ENCODE results near the gene RIN3.

RIN3 gene

DNA sequence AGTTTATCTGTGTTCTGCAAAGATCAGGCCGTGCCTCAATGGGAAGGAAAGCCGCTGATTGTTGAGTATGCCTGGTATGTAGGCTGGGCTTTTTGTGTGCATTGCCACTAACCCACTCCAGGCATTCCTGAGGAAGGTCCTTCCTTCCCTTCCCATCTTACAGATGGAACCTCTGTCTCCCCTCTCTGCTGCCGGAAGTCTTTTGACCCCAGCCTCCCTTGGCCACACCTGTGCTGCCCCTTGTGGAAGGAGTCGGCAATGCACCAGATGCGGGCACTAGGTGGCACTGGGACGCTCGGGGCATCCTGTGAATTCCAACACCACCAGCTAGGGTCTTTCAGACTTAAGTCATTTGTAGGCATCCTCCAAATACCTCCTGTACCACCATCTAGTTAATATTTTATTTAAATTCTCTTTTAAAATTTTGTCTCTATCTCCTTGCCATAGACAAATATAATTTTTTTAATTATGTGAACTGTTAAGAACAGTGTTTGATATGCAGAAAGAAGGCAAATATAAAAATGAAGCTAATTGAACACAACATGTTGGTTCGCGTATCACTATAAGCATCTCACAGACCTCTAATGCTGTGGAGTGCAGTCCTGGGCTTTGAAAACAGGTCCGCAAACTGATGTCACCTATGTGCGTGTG, 99.6 kb downstream of the RIN3 start:
- Histone ChIP-seq H3K9ac (ENCODE audit: low read length) (no peak overlapping the region), H3K4me2 (ENCODE audit: low read depth, low read length) (no peak overlapping the region), H3K4me3 (ENCODE audit: low read length) (no peak overlapping the region), H3K79me2 (ENCODE audit: low read length) (no peaks in the 10 kb centered on the region), H4K20me1 (ENCODE audit: insufficient read depth, low read length) (no peaks in the 10 kb centered on the region), H3F3A (ENCODE audit: insufficient read depth, low read length) (no peaks in the 10 kb centered on the region), H3K27ac (ENCODE audit: low read length) (no peak overlapping the region), H3K4me1 (ENCODE audit: low read length) (no peaks in the 10 kb centered on the region), H3K9me2 (replicated peaks; ENCODE audit: insufficient read depth, low read length) (no peaks in the 10 kb centered on the region), H3K9me3 (replicated peaks; ENCODE audit: insufficient read depth, low read length) (no peaks in the 10 kb centered on the region), H2AFZ (ENCODE audit: low read length) (no peak overlapping the region), H3K27me3 (replicated peaks; ENCODE audit: insufficient read depth, low read length) (no peaks in the 10 kb centered on the region), H3K36me3 (replicated peaks; ENCODE audit: insufficient read depth, low read length) (no peaks in the 10 kb centered on the region)
- TF ChIP-seq EZH2phosphoT487 (IDR thresholded peaks at IDR 0.05; ENCODE audit: low read length) (no peak), EZH2 (optimal IDR thresholded peaks at IDR 0.05; ENCODE audit: low read depth, low read length) (no peak)
- TF ChIP-seq, protein P1, sequence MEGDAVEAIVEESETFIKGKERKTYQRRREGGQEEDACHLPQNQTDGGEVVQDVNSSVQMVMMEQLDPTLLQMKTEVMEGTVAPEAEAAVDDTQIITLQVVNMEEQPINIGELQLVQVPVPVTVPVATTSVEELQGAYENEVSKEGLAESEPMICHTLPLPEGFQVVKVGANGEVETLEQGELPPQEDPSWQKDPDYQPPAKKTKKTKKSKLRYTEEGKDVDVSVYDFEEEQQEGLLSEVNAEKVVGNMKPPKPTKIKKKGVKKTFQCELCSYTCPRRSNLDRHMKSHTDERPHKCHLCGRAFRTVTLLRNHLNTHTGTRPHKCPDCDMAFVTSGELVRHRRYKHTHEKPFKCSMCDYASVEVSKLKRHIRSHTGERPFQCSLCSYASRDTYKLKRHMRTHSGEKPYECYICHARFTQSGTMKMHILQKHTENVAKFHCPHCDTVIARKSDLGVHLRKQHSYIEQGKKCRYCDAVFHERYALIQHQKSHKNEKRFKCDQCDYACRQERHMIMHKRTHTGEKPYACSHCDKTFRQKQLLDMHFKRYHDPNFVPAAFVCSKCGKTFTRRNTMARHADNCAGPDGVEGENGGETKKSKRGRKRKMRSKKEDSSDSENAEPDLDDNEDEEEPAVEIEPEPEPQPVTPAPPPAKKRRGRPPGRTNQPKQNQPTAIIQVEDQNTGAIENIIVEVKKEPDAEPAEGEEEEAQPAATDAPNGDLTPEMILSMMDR (IDR thresholded peaks at IDR 0.05; ENCODE audit: low read length) = peak; percentile 59
- no peak for DNase-seq

DNA sequence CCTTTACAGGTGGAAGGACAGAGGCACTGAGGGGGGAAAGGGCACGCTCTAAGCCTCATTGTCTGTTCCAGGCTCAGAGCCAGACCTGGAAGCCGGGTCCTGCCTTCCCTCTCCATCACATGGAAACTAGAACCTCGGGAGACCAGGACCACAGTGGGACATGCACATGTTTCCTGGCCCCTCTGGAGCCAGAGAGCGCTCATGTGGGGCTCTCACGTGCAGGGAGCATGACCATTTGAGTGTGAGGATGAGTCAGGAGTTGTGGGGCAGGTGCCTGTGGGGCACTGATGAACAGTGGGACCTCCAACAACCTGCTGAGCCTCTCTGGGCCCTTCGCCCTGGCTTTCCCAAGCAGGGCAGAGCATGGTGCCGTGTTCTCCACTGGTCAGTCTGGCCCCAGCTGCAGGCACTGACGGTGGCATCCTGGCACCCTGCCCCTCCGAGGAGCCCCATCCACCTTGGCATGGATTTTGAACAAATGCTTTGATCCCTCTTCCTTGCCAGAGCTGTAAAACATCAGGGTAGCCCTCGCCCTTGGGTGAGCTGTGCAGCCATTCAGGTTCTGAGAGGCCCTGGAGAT, 100.2 kb downstream of the RIN3 start:
- no peaks in the 10 kb centered on the region for H3K27me3 ChIP-seq (replicated peaks; ENCODE audit: insufficient read depth, low read length)
- no peak overlapping the region for H2AFZ ChIP-seq (ENCODE audit: low read length)
- no peak overlapping the region for H3K4me2 ChIP-seq (ENCODE audit: low read depth, low read length)
- H3K27ac ChIP-seq (ENCODE audit: low read length) = no peak overlapping the region
- H3K79me2 ChIP-seq (ENCODE audit: low read length) = no peaks in the 10 kb centered on the region
- no peaks in the 10 kb centered on the region for H3K9me2 ChIP-seq (replicated peaks; ENCODE audit: insufficient read depth, low read length)
- no peaks in the 10 kb centered on the region for H3K4me1 ChIP-seq (ENCODE audit: low read length)
- DNase-seq = no peak
- H3K9me3 ChIP-seq (replicated peaks; ENCODE audit: insufficient read depth, low read length) = no peaks in the 10 kb centered on the region
- H3K4me3 ChIP-seq (ENCODE audit: low read length) = no peak overlapping the region
- no peaks in the 10 kb centered on the region for H3K36me3 ChIP-seq (replicated peaks; ENCODE audit: insufficient read depth, low read length)
- no peaks in the 10 kb centered on the region for H4K20me1 ChIP-seq (ENCODE audit: insufficient read depth, low read length)
- H3F3A ChIP-seq (ENCODE audit: insufficient read depth, low read length) = no peaks in the 10 kb centered on the region
- H3K9ac ChIP-seq (ENCODE audit: low read length) = no peak overlapping the region
- TF ChIP-seq, protein P1 (IDR thresholded peaks at IDR 0.05; ENCODE audit: low read length) = no peak
- no peak for TF ChIP-seq EZH2 (optimal IDR thresholded peaks at IDR 0.05; ENCODE audit: low read depth, low read length)
- no peak for TF ChIP-seq EZH2phosphoT487 (IDR thresholded peaks at IDR 0.05; ENCODE audit: low read length)

DNA sequence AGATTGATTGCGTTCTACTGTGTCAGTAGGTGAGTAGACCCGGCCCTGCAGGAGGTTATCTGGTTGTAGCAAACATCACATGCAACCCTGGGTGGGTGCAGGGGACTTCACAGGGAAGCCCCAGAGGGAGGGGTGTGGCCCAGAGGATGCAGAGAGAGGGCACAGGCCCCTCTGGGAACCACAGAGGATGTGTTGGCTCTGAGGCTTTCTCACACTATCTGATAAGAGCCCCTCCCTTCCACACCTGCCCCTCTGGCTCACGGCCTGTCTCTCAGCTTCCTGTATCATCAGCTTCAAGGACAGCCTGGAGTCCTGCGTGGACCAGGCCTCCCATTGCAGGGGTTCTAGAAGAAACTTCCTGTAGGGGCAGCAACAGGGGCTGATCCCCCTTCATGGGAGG, 101.9 kb downstream of the RIN3 start:
- Histone ChIP-seq H3K9me2 (replicated peaks; ENCODE audit: insufficient read depth, low read length) (no peaks in the 10 kb centered on the region), H3K9me3 (replicated peaks; ENCODE audit: insufficient read depth, low read length) (no peaks in the 10 kb centered on the region), H3K27ac (ENCODE audit: low read length) (no peak overlapping the region), H3F3A (ENCODE audit: insufficient read depth, low read length) (no peaks in the 10 kb centered on the region), H2AFZ (ENCODE audit: low read length) (no peak overlapping the region), H4K20me1 (ENCODE audit: insufficient read depth, low read length) (no peaks in the 10 kb centered on the region), H3K4me3 (ENCODE audit: low read length) (no peak overlapping the region), H3K36me3 (replicated peaks; ENCODE audit: insufficient read depth, low read length) (no peaks in the 10 kb centered on the region), H3K79me2 (ENCODE audit: low read length) (no peaks in the 10 kb centered on the region), H3K4me1 (ENCODE audit: low read length) (no peaks in the 10 kb centered on the region), H3K9ac (ENCODE audit: low read length) (no peak overlapping the region), H3K27me3 (replicated peaks; ENCODE audit: insufficient read depth, low read length) (no peaks in the 10 kb centered on the region), H3K4me2 (ENCODE audit: low read depth, low read length) (no peak overlapping the region)
- DNase-seq = no peak
- TF ChIP-seq EZH2phosphoT487 (IDR thresholded peaks at IDR 0.05; ENCODE audit: low read length) (no peak), EZH2 (optimal IDR thresholded peaks at IDR 0.05; ENCODE audit: low read depth, low read length) (no peak)
- TF ChIP-seq, protein P1 (IDR thresholded peaks at IDR 0.05; ENCODE audit: low read length) = no peak
